Stimulated activated CD4-positive, alpha-beta T cell treated with anti-CD3 and anti-CD28 coated beads, Interleukin-4, amount 100 ng/mL, for 48 hours (primary cell): ENCODE measurements around the gene MED15.
A peak's percentile ranks its signal among the peaks of the same experiment; 100 is the strongest.

Source experiments
- DNase-seq, 2 donors: peaks; one replicate each; pipeline ENCODE4 v3.0.0-alpha.2; 2020; ENCODE audit warnings: low read depth in 2 of 2

The MED15 gene

GRCh38 chr22:20571531-20572007 lies 64.2 kb downstream of the MED15 start:
- peak; percentile 50 to 71 for DNase-seq

- no peak for DNase-seq
Observed at GRCh38 chr22:20572132-20572802, 64.9 kb downstream of the MED15 start.

GRCh38 chr22:20573176-20573832 lies 65.9 kb downstream of the MED15 start:
- no peak for DNase-seq

DNA sequence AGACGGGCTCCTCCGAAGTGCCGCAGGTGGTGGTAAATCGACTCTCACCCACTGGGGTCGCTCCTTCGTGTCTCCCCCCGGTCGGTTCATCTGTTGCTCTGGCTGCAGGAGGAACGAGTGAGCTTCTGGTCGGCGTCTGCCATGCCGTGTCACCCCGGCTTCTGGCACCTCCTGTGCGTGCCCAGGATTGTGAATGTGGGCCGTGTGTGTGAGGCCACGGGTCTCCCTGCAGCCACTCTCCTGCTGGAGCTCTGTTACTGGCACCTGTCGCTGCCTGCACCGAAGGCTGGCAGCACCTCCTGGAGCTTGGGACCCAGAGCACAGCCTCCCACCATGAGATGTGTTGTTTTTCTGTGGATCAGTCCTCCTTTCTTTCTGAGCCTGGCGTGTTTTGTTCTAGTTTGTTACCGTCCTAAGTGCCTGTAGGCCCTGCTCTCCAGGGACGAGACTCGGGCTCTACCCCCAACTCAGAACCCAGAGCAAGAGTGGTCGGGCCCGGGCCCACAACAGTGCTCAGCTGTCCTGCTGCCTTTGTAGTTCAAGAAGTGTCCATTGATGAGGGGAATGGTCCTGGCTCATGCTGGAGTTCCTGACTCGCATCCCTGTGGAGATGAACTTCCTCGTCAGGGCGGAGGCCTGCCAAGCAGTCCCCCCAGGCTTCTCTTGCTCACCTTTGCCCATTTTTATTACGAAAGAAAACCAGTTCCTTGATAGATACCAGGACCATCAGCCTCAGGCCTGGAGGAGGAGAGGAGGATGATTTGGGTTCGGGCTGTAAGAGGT lies 66.6 kb downstream of the MED15 start:
- DNase-seq: no peak

DNA sequence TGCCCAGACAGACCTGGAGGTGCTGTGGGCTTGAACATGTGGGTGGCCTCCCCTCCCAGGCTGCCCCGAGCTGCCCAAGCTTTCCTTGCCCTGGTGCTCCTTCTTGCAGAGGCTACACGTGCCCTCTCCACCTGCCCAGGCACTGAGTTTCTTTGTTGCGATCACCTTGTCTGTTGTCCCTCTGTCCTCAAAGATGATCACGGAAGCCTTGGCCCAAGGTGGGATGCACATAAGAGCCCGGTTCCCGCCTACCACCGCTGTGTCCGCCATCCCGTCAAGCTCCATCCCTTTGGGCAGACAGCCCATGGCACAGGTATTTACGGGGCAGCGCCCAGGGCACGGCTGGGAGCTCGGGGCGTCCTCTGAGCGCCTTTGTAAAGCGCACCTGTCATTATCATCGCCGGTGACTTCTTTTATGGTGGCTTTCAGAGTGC lies 67.5 kb downstream of the MED15 start:
- no peak for DNase-seq

DNA sequence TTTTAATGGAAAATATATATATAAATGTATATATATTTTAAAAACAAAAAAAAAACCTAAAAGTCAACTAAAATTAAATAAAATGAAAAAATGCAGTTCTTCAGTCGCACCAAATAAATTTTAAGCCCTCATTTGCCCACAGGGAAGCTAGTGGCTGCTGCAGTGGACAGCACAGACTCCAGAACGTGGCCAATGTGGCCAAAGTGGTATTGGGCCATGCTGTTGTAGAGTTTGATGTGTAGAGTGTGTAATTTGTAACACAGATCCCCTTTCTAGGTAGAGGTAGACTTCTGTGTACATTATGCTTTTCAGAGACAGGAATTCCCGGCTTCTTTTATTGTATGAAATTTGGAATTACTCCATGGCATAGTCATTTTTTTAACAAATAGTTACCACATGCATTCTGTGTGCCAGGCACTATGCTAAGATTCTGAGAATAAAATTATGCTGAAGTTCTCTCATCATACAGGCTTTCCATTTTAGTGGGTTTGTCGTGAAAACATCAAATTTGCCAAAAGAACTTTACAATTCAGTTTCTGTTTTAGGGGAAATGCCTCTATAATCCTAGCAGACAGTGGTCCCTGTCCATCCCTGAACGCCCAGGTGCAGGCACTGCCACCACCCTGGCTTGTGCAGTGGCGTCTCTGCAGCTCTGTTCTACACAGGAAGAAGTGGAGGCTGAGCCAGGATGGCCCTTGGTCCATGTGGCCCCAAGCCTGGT lies 68.5 kb downstream of the MED15 start:
- no peak for DNase-seq

DNA sequence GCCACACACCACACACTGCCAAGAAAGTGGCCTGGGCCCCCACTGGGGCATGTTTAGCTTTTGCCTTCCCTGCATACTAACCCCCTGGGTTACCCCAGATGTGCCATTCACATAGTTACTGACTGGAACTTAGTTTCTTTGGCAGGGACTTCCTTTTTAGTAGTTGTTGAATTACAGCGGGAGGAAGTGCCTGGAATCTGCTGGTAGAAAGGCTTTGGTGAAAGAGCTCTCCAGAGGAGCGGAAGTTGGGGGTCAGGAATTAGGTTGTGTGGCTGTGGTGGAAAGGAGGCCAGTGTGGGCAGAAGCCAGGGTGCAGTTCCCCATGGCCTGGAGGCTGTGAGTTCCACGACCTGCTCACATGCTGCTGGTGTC lies 69.0 kb downstream of the MED15 start:
- no peak for DNase-seq

GRCh38 chr22:20577045-20577444 lies 69.6 kb downstream of the MED15 start:
- no peak for DNase-seq

DNA sequence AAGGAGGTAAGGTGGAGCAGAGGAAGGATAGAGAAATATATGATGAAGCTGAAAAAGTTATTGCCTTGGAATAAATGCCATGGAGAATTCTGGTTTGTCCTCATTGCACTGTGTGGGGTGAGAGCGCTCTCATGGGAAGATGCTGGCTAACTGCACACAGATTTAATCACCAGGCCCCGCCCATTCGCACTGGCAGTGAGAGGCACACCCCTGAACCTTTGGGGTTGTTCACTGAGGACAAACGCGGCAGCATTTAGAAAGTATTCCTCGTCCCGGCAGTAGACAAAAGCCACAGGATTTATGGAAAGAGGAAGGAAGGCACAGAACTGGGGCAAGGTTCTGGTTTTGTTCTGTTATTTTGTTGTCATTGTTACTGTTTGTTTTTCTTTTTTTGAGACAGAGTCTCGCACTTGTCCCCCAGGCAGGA lies 70.2 kb downstream of the MED15 start:
- no peak for DNase-seq

DNA sequence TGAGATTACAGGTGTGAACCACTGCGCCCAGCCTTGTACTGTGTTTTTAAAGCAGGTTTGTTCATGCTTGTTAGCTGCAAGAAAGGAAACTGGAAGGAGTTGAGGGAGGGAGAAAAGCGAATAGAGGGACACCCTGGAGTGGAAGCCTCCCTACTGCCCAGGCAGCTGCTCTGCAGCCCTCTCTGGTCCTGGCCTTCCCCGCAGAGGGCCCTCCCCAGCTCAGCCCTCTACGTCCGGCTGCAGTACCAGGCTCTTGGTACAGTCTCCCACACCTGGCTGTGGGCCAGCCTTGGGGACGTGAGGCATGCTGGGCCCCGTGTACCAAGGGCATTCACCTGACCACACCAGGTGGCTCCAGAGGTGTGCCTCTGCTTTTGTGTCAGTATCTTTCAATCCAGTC lies 70.8 kb downstream of the MED15 start:
- DNase-seq: no peak

DNA sequence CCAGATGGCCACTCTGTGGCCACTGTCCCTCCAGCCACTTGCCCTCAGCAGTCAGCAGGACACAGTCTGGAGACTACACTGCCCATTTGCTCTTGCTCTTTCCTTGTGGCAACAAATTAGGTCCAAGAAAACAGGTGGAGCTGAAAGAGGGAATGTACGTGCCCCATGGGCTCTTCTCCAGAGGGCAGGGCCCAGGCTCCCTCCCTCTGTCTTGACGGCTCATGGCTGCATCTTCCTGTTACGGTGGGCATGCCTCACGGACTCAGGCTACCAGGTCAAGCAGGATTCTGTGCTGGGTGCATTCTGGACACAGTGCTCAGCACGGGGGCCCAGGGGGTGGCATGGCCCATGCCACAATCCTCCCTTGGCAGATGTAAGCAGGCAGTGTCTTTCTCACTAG lies 71.3 kb downstream of the MED15 start:
- DNase-seq: no peak

DNA sequence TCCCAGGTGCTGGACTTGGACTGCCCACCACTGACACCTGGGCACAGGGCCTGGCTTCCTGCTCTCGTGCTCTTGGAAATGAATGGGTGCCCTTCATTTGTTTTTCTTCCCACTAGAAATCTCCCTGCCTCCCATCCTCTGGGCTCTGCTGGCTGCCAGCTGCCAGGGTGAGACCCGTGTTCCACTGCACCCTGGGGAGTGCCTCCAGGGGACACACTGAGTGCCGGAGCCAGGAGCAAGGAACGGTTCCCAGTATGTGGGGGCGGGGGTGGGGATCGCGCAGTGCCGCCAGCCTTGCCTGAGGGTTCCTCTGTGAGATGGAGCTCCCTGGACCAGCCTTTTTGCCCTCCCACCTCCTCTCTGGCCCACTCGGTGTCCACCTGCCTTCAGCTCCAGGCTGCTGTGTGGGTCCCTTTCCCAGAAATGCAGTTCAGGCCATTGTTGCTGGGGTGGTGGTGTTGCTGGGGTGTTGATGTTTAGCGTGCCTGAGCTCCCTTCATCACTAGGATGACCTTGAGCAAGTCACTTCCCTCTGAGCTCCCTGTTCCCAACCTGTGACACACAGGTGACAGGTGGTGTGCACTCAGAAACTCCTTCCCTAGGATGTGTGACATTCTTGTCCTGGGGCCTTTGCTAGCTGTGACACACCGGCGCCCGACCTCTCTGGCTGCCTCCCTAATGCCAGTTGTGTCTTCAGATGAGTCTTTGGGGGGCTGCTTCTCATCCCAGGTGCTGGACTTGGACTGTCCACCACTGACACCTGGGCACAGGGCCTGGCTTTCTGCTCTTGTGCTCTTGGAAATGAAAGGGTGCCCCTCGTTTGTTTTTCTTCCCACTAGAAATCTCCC lies 72.1 kb downstream of the MED15 start:
- no peak for DNase-seq

DNA sequence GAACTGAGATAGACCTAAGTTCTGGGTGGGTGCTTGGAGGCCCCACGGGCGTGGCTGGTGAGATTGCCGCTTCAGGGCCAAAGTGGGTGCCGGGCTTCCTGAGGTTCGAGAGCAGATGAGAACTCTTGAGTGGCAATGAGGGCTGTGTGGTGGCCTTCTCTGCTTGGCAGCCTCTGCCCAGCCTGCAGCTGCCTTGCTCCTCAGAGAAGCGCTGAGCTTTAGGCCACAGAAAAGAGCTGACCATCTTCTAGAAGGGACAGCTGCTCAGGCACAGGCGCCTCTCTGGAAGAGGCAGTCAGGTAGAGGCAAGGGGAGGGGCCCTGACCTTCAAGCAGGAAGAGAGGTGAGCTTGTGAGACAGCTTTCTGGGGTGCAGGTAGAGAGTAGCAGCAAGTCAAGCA lies 72.8 kb downstream of the MED15 start:
- DNase-seq: no peak

- no peak for DNase-seq
Observed at GRCh38 chr22:20580611-20581502, 73.4 kb downstream of the MED15 start.

DNA sequence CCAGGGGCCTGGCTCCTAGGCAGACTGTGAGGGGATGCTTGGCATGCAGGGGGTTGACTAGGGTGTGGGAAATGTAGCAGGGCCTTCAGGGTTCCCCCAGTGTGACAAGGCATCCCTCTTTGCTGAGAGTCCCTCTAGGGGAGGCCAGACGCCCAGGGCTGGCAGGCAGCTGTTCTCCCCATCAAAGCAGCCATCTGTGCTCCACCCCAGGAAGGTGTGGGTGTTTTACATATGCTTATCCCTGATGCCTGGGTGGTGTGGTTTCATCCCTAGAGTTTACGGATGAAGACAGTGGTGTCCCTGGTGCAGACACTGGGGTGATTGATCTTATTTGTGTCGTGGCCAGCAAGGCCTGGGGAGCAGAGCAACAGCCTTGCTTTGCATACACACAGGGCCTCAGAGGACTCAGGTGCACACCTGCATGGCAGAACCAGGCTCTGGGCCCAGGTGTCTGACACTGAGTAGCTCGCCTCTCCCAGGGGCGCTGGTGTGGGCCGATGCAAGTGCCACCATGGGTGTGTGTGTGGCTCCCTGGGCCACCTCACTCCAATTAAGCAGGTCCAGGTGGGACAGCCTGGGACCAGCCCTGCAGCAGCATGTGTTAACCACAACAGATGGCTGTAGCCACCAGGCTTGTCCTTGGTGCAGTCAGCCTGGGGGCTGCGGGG lies 74.2 kb downstream of the MED15 start:
- DNase-seq: no peak

DNA sequence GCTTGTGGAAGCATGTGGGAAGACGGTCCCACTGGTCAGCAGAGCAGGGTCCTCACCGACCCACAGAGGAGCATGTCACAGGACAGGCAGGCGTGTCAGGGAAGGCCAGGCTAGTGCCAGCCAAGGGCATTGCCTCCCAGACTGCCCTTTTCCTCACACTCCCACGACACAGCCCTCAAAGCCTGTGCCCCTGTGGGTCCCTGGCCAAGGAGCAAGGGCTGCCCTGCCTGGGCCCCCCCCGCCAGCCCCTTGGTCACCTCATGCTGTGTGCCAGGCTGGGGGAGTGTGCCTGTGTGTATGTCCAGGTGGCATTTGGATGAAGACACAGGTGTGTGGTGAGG lies 74.7 kb downstream of the MED15 start:
- DNase-seq: no peak

- DNase-seq: no peak
Observed at GRCh38 chr22:20582520-20583361, 75.3 kb downstream of the MED15 start.

- no peak for DNase-seq
Observed at GRCh38 chr22:20583471-20583922, 76.1 kb downstream of the MED15 start.
